Transverse colon (tissue), 4 donors: ENCODE measurements around the gene TOB1.

Experiments used
- EP300 ChIP-seq: sonication (generic); formaldehyde crosslinking; IDR thresholded peaks from one replicate; pipeline ENCODE4 v1.6.1; 2017; ENCODE audit warnings: antibody characterized with exemption, low read depth
- POLR2A ChIP-seq: fragments of 450-650 bp; IDR thresholded peaks from one replicate; pipeline ENCODE4 v1.6.1; 2016; ENCODE audit warnings: antibody characterized with exemption, mild to moderate bottlenecking, moderate library complexity
- POLR2AphosphoS5 ChIP-seq, 3 donors: sonication (generic); formaldehyde crosslinking; IDR thresholded peaks; one replicate each; pipeline ENCODE4 v1.6.1; 2016; ENCODE audit warnings: antibody characterized with exemption in 3 of 3
- TF ChIP-seq, protein P1 (sequence below), 5 experiments: fragments of 200-600 bp in 3 of 5; fragments of 450-650 bp in 2 of 5; sonication (generic) in 3 of 5; IDR thresholded peaks; 1 replicate in 2 of 5; 2 replicates in 3 of 5; pipeline ENCODE4 v1.5.1; 2016 to 2017; ENCODE audit warnings: antibody characterized with exemption in 5 of 5, inconsistent platforms in 3 of 5, mild to moderate bottlenecking in 2 of 5, moderate library complexity in 1 of 5

DNA sequence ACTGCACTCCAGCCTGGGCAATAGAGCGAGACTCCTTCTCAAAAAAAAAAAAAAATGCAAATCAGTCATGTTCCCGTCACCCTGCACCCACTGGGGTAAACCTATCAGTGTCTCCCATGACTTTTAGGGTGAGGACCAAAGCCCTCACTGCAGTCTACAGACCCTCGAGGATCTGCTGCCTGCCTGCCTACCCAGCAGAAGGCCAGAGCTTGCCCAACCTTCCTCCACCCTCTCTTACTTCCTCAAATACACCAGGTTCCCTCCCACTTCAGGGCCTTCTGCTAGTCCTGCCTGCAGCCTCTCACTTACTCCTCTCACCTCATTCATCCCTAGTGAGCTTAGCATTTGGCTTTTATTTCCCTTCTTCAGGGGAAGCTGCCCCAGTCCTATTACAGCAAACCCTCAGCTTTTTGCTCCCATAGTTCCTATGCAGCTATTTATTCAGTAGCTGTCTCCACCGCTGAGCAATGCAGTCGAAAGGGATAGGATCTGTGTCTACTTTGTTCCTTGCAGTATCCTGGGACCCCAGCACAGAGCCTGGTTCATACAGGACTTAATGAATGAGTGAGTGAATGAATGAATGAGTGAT is 17.8 kb upstream of the TOB1 start:
- TF ChIP-seq, protein P1, sequence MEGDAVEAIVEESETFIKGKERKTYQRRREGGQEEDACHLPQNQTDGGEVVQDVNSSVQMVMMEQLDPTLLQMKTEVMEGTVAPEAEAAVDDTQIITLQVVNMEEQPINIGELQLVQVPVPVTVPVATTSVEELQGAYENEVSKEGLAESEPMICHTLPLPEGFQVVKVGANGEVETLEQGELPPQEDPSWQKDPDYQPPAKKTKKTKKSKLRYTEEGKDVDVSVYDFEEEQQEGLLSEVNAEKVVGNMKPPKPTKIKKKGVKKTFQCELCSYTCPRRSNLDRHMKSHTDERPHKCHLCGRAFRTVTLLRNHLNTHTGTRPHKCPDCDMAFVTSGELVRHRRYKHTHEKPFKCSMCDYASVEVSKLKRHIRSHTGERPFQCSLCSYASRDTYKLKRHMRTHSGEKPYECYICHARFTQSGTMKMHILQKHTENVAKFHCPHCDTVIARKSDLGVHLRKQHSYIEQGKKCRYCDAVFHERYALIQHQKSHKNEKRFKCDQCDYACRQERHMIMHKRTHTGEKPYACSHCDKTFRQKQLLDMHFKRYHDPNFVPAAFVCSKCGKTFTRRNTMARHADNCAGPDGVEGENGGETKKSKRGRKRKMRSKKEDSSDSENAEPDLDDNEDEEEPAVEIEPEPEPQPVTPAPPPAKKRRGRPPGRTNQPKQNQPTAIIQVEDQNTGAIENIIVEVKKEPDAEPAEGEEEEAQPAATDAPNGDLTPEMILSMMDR (IDR thresholded peaks at IDR 0.05), result no peak
- TF ChIP-seq POLR2A, result no peak
- no peak for TF ChIP-seq POLR2AphosphoS5 (IDR thresholded peaks at IDR 0.05)
- no peak for TF ChIP-seq EP300
